Activated CD8-positive, alpha-beta memory T cell treated with anti-CD3 and anti-CD28 coated beads for 24 hours (primary cell): Measurements from ENCODE around the gene PLEKHM1.
A peak's percentile ranks its signal among the peaks of the same experiment; 100 is the strongest.

Experiments used
- DNase-seq: peaks from one replicate; pipeline ENCODE4 v3.0.0-alpha.2; 2020

PLEKHM1 gene

GRCh38 chr17:45425125-45425983, 65.2 kb downstream of the PLEKHM1 start:
- DNase-seq = peak; percentile 50

GRCh38 chr17:45424769-45425124, 65.8 kb downstream of the PLEKHM1 start:
- no peak for DNase-seq

GRCh38 chr17:45423975-45424335, 66.6 kb downstream of the PLEKHM1 start:
- no peak for DNase-seq

- DNase-seq = no peak
Measured at GRCh38 chr17:45423304-45423974, 67.1 kb downstream of the PLEKHM1 start.

- DNase-seq = no peak
Measured at GRCh38 chr17:45414990-45415881, 75.3 kb downstream of the PLEKHM1 start.

- no peak for DNase-seq
Measured at GRCh38 chr17:45413498-45413923, 77.0 kb downstream of the PLEKHM1 start.

GRCh38 chr17:45411348-45412105, 79.0 kb downstream of the PLEKHM1 start:
- DNase-seq = no peak

- DNase-seq = peak; percentile 88
Measured at GRCh38 chr17:45410144-45411091, 80.1 kb downstream of the PLEKHM1 start.

- peak; percentile 70 for DNase-seq
Measured at GRCh38 chr17:45409659-45410076, 80.9 kb downstream of the PLEKHM1 start.

- no peak for DNase-seq
Measured at GRCh38 chr17:45408611-45409421, 81.7 kb downstream of the PLEKHM1 start.

GRCh38 chr17:45406107-45406506, 84.4 kb downstream of the PLEKHM1 start:
- no peak for DNase-seq

- no peak for DNase-seq
Measured at GRCh38 chr17:45405250-45406086, 85.1 kb downstream of the PLEKHM1 start.

GRCh38 chr17:45404870-45405249, 85.7 kb downstream of the PLEKHM1 start:
- no peak for DNase-seq

- no peak for DNase-seq
Measured at GRCh38 chr17:45403906-45404490, 86.5 kb downstream of the PLEKHM1 start.

- DNase-seq = no peak
Measured at GRCh38 chr17:45402916-45403315, 87.6 kb downstream of the PLEKHM1 start.

GRCh38 chr17:45398800-45399199, 91.7 kb downstream of the PLEKHM1 start:
- no peak for DNase-seq

GRCh38 chr17:45397796-45398195, 92.7 kb downstream of the PLEKHM1 start:
- DNase-seq = no peak

- no peak for DNase-seq
Measured at GRCh38 chr17:45396496-45397205, 93.9 kb downstream of the PLEKHM1 start.
